ENCODE results near the gene CD3G.

- TF ChIP-seq CTCF (conservative IDR thresholded peaks at IDR 0.05) (no peak), ZFX (IDR thresholded peaks at IDR 0.05) (no peak)
Observed at GRCh38 chr11:118311518-118311917, 32.6 kb upstream of the CD3G start.
